AG08395 (cell line): Measurements from ENCODE around the gene SH3BP1.
A peak's percentile ranks its signal among the peaks of the same experiment; 100 is the strongest.
"Not testable (repeated sequence)": the region's sequence is repeated elsewhere in the genome, so short reads cannot be mapped to it uniquely, and the experiment has no call there.

Experiments used
- DNase-seq: peaks from one replicate; pipeline ENCODE4 v3.0.0; 2012; ENCODE audit warnings: mixed read lengths, low spot score

Gene SH3BP1

GRCh38 chr22:37679670-37680069 is 40.2 kb downstream of the SH3BP1 start:
- DNase-seq = no peak

- no peak for DNase-seq
Measured at GRCh38 chr22:37680191-37680851, 40.9 kb downstream of the SH3BP1 start.

DNA sequence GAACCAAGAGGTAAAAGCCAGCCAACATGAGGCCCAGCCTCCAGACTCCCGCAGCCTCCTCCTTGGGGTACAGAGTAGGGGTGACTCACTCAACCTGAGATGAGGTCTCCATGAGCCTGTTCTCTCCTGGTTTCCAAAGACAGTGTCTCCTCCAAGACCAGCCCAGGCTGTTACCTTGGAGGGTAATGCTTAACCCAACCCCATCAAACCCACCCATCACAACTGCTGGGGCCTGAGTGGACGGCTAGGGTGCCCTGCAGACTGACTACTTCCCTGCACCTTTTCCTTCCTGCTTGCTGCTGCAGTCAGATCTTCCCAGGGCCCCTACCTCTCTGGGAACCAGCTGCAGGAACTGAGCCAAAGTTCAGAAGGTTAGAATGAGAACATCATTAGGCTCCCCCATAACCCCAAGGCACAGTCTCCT is 41.5 kb downstream of the SH3BP1 start:
- DNase-seq = peak; percentile 11

DNA sequence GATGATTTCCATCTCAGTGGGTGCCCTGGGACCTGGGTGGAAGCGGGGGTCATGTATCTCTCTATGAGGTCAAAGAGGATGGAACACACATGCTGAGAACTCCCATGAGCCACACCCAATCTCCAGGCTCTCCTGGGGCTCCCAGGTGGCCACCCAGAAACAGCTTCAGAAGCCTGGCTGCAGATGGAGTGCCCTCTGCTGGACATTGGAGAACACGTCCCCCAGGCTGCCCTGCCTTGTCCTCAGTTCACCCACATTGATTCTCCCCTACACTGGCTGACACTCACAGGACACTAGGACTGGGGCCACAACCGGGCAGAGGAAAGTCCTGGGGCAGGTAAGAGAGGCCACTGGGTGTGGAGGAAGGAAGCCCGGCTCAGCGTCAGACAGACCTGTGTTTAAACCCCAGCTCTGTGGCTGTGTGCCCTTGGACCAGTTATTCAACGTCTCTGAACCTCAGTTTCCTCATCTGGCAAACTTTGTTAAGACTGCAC is 42.1 kb downstream of the SH3BP1 start:
- DNase-seq = peak; percentile 76

GRCh38 chr22:37684803-37685615 is 45.5 kb downstream of the SH3BP1 start:
- no peak for DNase-seq

- peak; percentile 82 for DNase-seq
Measured at GRCh38 chr22:37686002-37686982, 46.8 kb downstream of the SH3BP1 start, which contains the start of gene NOL12. TSS of gene NOL12 (plus strand) at chr22:37686343. CDS start at chr22:37686393, 50 bp downstream.

- DNase-seq = no peak
Measured at GRCh38 chr22:37690407-37690806, 50.9 kb downstream of the SH3BP1 start.

DNA sequence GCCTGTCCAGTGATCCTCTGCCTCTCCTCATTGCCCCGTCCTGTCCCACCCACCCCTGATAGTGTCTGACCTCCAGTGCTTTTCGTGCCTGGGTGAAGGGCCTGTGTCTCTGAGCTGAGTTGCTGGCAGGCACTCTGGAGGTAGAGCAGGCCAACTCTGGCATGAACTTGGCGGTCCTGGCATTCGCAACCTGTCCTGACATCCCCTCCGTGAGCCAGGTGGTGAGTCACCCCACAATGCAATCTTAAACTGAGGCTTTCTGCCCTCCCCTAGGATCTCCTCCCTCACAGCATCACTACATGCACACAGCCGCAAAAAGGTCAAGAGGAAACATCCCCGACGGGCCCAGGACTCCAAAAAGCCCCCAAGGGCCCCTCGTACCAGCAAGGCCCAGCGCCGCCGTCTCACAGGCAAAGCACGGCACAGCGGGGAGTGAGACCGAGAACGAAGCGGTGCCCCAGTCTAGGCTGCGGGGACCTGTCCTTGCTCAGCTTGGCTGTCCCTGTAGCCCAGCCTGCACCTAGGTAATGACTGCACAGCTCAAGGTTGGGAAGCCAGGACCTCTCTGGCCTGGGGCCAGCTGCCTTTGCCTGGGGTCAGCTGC is 51.5 kb downstream of the SH3BP1 start:
- DNase-seq = no peak

- no peak for DNase-seq
Measured at GRCh38 chr22:37692627-37693285, 53.3 kb downstream of the SH3BP1 start.

DNA sequence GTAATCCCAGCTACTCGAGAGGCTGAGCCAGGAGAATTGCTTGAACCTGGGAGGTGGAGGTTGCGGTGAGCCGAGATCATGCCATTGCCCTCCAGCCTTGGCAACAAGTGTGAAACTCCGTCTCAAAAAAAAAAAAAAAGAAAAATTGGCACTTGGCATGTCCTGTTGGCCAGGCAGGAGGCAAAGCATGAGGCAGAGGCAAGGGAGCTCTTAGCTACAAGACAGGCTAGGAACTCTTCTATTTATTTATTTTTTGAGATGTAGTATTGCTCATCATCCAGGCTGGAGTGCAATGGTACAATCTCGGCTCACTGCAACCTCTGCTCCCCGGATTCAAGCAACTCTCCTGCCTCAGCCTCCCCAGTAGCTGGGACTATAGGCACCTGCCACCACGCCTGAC is 54.7 kb downstream of the SH3BP1 start:
- DNase-seq = not testable (repeated sequence)

DNA sequence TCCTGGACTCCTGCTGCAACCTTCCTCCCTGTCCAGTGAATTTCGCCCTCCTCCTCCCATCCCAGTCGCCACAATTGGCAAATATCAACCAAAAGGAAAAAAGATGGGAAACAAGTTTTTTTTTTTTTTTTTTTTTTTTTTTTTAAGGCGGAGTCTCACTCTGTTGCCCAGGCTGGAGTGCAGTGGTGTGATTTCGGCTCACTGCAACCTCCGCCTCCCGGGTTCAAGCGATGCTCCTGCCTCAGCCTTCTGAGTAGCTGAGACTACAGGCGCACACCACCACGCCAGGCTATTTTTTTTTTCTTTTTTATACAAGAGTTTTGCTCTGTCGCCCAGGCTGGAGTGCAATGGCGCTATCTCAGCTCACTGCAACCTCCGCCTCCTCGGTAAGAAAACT is 56.8 kb downstream of the SH3BP1 start:
- DNase-seq = not testable (repeated sequence)

DNA sequence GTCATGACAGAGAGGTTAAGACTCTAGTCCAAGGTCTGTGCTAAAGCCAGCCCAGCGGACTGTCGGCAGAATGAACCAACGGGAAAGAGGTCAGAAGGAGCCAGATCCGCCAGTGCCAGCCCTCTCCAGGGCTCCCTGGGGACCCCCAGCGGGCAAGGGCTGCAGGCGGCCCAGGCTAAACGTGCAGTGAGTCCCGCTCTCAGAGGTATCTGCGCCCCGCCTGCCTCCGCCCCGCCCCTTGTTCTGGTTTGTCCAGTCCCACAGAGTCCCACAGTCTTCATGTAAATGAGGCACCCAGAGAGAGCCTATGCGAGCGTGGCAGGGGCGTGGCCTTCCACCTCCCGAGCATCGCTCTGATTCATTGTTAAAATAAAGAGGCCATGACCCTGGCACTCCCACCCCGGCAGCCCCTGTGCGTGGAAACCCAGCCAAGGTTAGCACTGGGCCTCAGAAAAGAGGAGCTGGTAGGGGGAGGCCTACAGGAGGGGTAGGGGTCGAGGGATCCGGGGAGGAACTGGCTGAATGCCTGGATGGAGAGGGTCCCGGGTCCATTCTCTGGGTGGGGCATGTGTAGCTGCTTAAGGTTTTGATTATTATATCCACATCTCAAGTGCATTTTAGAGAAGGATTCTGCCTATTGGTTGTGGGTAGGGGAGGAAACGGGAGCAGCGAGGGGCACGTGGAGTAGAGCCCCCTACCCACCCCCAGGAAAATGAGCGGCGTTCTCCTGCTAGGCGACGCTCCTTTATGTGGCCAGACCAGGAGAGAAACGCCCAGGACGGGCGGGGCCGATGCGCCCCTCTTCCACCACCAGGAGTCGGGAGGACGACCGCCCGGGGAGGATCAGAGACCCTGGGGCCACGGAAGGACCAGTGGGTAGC is 57.4 kb downstream of the SH3BP1 start, which contains the start of gene TRIOBP:
Gene TRIOBP, plus strand, starts transcription at position 392 of the 881 bp plus-strand sequence. CDS start 4,318 bp downstream, outside the sequence.
- DNase-seq = peak; percentile 97

DNA sequence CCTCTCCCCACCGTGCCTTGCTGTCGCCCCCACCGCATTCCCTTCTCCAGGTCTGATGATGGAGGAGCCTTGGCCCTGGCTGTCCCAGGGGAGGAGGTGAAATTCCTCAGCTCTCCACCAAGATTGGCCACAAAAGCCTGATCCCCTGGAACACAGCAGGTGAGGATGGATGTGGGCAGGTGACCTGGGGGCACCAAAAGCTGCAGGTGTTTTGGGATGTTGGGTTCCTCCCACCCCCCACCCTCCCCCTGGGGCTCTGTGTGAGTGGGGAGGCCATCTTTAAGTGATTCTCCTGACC is 58.0 kb downstream of the SH3BP1 start:
- no peak for DNase-seq

- DNase-seq = no peak
Measured at GRCh38 chr22:37701141-37701786, 61.8 kb downstream of the SH3BP1 start.

DNA sequence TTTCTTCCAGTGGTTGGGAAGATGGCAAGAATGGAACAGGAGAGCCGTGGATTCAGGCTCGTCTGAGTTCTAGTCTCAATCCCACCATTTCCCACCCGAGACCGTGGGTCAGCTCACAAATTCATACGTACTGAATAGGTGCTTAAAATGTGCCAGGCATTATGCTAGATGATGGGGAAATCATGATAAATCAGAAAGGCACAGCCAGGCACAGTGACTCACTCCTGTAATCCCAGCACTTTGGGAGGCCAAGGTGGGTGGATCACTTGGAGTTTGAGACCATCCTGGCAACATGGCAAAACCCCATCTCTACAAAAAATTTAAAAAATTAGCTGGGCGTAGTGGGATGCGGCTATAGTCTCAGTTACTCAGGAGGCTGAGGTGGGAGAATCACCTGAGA is 64.4 kb downstream of the SH3BP1 start:
- no peak for DNase-seq

GRCh38 chr22:37704645-37705044 is 65.2 kb downstream of the SH3BP1 start:
- DNase-seq = no peak

DNA sequence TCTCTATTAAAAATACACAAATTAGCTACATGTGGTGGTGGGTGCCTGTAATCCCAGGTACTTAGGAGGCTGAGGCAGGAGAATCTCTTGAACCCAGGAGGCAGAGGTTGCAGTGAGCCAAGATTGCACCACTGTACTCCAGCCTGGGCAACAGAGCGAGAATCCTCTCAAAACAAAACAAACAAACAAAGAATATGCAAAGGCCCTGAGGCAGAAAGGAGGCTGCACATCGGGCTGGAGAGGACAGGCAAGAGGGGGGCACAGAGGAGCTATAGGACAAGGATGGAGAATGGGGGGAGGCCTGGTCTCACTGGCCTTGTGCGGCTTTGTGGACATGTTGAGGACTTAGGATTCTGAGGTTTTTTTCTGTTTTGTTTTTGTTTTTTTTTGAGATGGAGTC is 65.7 kb downstream of the SH3BP1 start:
- no peak for DNase-seq
